ENCODE results near the gene ITGAV. TPM values are rescaled to one million over a fixed set of nuclear protein-coding genes. Genes with fewer than 3 reads are reported as not detected.

Gene ITGAV
- total RNA-seq, 1 donor, result 311 TPM

DNA sequence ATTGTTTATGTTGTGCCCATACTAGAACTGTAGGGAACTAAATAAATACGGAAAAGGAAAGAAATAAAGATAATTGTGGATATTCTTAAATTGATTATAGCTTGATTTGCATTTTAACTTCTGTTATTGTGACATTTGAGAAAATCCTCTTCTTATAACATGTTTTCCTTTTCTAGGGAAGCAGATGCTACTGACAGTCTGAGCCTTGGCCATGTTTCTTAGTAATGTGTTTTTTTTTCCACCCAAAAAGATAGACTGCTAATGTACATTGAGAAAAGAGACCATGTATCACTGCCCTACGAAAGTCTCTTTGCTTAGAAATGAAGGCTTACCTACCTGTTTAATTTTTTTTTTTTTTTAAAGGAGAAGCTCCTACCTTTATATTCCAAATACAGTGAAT lies 22.2 kb downstream of the ITGAV start:
- no peak for TF ChIP-seq CTCF (IDR thresholded peaks at IDR 0.05; ENCODE audit: extremely low read depth, low read depth, low read length)
- peaks cover 2% of the 10 kb centered on the region for H4K20me1 ChIP-seq (ENCODE audit: insufficient read depth, low read length)

GRCh38 chr2:186612555-186613440 lies 22.9 kb downstream of the ITGAV start:
- no peak overlapping the region for H3K27ac ChIP-seq (ENCODE audit: low read depth, low read length)
- H3K79me2 ChIP-seq (ENCODE audit: insufficient read depth, low read length), result peaks cover 51% of the 10 kb centered on the region
- H3K4me3 ChIP-seq (ENCODE audit: insufficient read depth, low read length), result no peak overlapping the region
- no peaks in the 10 kb centered on the region for H3K9me3 ChIP-seq (ENCODE audit: low read depth, low read length)
- H4K20me1 ChIP-seq (ENCODE audit: insufficient read depth, low read length), result peaks cover 2% of the 10 kb centered on the region
- H2AFZ ChIP-seq (ENCODE audit: low read length), result no peak overlapping the region
- peaks cover 7% of the 10 kb centered on the region for H3K36me3 ChIP-seq (ENCODE audit: insufficient read depth, low read length)
- no peak overlapping the region for H3K4me2 ChIP-seq (ENCODE audit: insufficient read depth, low read length)
- no peaks in the 10 kb centered on the region for H3K27me3 ChIP-seq (ENCODE audit: insufficient read depth, low read length)
- no peak for DNase-seq (ENCODE audit: insufficient read length, low spot score, missing footprints)
- no peak for TF ChIP-seq CTCF (IDR thresholded peaks at IDR 0.05; ENCODE audit: extremely low read depth, low read depth, low read length)
- H3K4me1 ChIP-seq (ENCODE audit: insufficient read depth, low read length), result no peaks in the 10 kb centered on the region

More for the DNA sequence above, 22.2 kb downstream of the ITGAV start:
- Histone ChIP-seq H3K4me1 (ENCODE audit: insufficient read depth, low read length) (peaks cover 5% of the 10 kb centered on the region), H3K4me3 (ENCODE audit: insufficient read depth, low read length) (no peak overlapping the region), H3K4me2 (ENCODE audit: insufficient read depth, low read length) (no peak overlapping the region), H3K9me3 (ENCODE audit: low read depth, low read length) (no peaks in the 10 kb centered on the region), H2AFZ (ENCODE audit: low read length) (no peak overlapping the region), H3K36me3 (ENCODE audit: insufficient read depth, low read length) (peaks cover 7% of the 10 kb centered on the region), H3K79me2 (ENCODE audit: insufficient read depth, low read length) (peaks cover 53% of the 10 kb centered on the region), H3K27ac (ENCODE audit: low read depth, low read length) (no peak overlapping the region), H3K27me3 (ENCODE audit: insufficient read depth, low read length) (no peaks in the 10 kb centered on the region)
- no peak for DNase-seq (ENCODE audit: insufficient read length, low spot score, missing footprints)

DNA sequence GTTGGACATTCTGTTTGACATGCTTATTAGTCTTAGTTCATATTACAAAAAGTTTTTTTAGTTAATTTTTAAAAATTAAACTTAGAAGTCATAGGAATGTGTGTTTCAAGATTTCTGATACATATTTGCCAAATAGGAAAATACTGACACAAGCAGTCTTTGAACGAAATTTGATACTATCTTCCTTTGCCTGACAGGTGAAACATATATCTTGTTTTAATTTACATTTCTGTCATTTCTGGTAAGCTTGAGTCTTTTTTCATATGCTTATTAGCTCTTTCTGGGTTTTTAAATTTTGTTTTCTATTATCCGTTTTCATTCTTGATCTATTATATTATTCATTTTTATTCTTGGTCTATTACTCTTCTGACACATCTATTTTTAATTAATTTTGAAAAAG lies 24.5 kb downstream of the ITGAV start:
- Histone ChIP-seq H3K27ac (ENCODE audit: low read depth, low read length) (no peak overlapping the region), H3K27me3 (ENCODE audit: insufficient read depth, low read length) (no peaks in the 10 kb centered on the region), H3K79me2 (ENCODE audit: insufficient read depth, low read length) (peaks cover 40% of the 10 kb centered on the region), H3K9me3 (ENCODE audit: low read depth, low read length) (no peaks in the 10 kb centered on the region), H2AFZ (ENCODE audit: low read length) (no peak overlapping the region), H3K4me3 (ENCODE audit: insufficient read depth, low read length) (no peak overlapping the region), H3K4me1 (ENCODE audit: insufficient read depth, low read length) (no peaks in the 10 kb centered on the region), H3K4me2 (ENCODE audit: insufficient read depth, low read length) (no peak overlapping the region), H4K20me1 (ENCODE audit: insufficient read depth, low read length) (no peaks in the 10 kb centered on the region), H3K36me3 (ENCODE audit: insufficient read depth, low read length) (peaks cover 7% of the 10 kb centered on the region)
- DNase-seq (ENCODE audit: insufficient read length, low spot score, missing footprints), result no peak
- TF ChIP-seq CTCF (IDR thresholded peaks at IDR 0.05; ENCODE audit: extremely low read depth, low read depth, low read length), result no peak

DNA sequence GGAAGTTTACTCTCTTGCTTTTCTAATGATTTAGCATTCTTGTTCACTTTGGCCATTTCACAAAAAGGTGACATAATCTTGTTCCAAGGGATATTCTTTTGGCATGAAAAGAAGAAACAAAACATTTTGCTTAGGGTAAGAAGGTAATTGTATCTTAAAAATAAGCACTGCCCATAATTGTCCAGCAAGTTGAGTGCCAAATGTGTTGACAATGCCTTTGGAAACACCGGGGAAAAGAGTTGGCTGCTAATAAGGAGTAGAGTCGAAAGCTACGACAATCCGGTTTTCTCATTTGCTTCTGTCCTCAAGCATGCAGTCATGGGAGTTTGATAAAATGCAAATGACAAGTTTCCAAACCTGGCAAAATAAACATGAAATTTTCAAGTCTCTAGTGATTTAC lies 27.3 kb downstream of the ITGAV start:
- Histone ChIP-seq H3K4me2 (ENCODE audit: insufficient read depth, low read length) (no peak overlapping the region), H4K20me1 (ENCODE audit: insufficient read depth, low read length) (no peaks in the 10 kb centered on the region), H3K9me3 (ENCODE audit: low read depth, low read length) (no peaks in the 10 kb centered on the region), H2AFZ (ENCODE audit: low read length) (no peak overlapping the region), H3K79me2 (ENCODE audit: insufficient read depth, low read length) (peaks cover 34% of the 10 kb centered on the region), H3K27ac (ENCODE audit: low read depth, low read length) (no peak overlapping the region), H3K36me3 (ENCODE audit: insufficient read depth, low read length) (peaks cover 8% of the 10 kb centered on the region), H3K27me3 (ENCODE audit: insufficient read depth, low read length) (no peaks in the 10 kb centered on the region), H3K4me3 (ENCODE audit: insufficient read depth, low read length) (no peak overlapping the region), H3K4me1 (ENCODE audit: insufficient read depth, low read length) (no peaks in the 10 kb centered on the region)
- no peak for DNase-seq (ENCODE audit: insufficient read length, low spot score, missing footprints)
- TF ChIP-seq CTCF (IDR thresholded peaks at IDR 0.05; ENCODE audit: extremely low read depth, low read depth, low read length), result no peak

All from osteoblast (primary cell).